Glutamatergic neuron (in vitro differentiated cells): ENCODE results near the gene SLC35F3. TPM values are rescaled to one million over a fixed set of nuclear protein-coding genes. Genes with fewer than 3 reads are reported as not detected.
"Not testable (repeated sequence)": the region's sequence is repeated elsewhere in the genome, so short reads cannot be mapped to it uniquely, and the experiment has no call there.

Source experiments
- DNase-seq: peaks from one replicate; pipeline ENCODE4 v3.0.0; 2022
- H3K27ac Mint-ChIP-seq: one replicate; pipeline ENCODE4 v1.8.0; 2020; ENCODE audit warnings: mild to moderate bottlenecking, mixed read lengths, inconsistent platforms; ENCODE audit not compliant: unreplicated experiment
- H3K27me3 Mint-ChIP-seq: one replicate; pipeline ENCODE4 v1.8.0; 2020; ENCODE audit warnings: mild to moderate bottlenecking, moderate library complexity, mixed read lengths, inconsistent platforms; ENCODE audit not compliant: unreplicated experiment
- H3K36me3 Mint-ChIP-seq: one replicate; pipeline ENCODE4 v1.8.0; 2020; ENCODE audit warnings: mild to moderate bottlenecking, mixed read lengths, inconsistent platforms; ENCODE audit not compliant: unreplicated experiment
- H3K4me1 Mint-ChIP-seq: one replicate; pipeline ENCODE4 v1.8.0; 2020; ENCODE audit warnings: mild to moderate bottlenecking, low read depth, mixed read lengths, inconsistent platforms; ENCODE audit not compliant: unreplicated experiment
- H3K4me3 Mint-ChIP-seq: one replicate; pipeline ENCODE4 v1.8.0; 2020; ENCODE audit warnings: mild to moderate bottlenecking, mixed read lengths, inconsistent platforms; ENCODE audit not compliant: unreplicated experiment
- H3K9me3 Mint-ChIP-seq: one replicate; pipeline ENCODE4 v1.8.0; 2020; ENCODE audit warnings: mild to moderate bottlenecking, moderate library complexity, mixed read lengths, inconsistent platforms; ENCODE audit not compliant: unreplicated experiment
- CTCF ChIP-seq: fragments of 200-600 bp; sonication (generic); IDR thresholded peaks from one replicate; pipeline ENCODE4 v1.5.0; 2021; ENCODE audit not compliant: partially characterized antibody, unreplicated experiment
- total RNA-seq: library from RNA; stranded (reverse); fragmentation: NEBNext Ultra II Directional; extraction: Animal tissue kit (Norgen Biotek cat#: 25700); gene quantifications from one replicate; pipeline ENCODE4 v1.2.1, GENCODE V29; 2021; ENCODE audit not compliant: unreplicated experiment

The SLC35F3 gene
- total RNA-seq, 1 donor from 2014 or later: 0.98 TPM

GRCh38 chr1:233879841-233880240 is 24.6 kb upstream of the SLC35F3 start:
- H3K36me3 Mint-ChIP-seq: no peaks in the 10 kb centered on the region
- no peak overlapping the region for H3K4me3 Mint-ChIP-seq
- H3K9me3 Mint-ChIP-seq: peaks cover under 1% of the 10 kb centered on the region
- no peak overlapping the region for H3K27ac Mint-ChIP-seq
- no peaks in the 10 kb centered on the region for H3K4me1 Mint-ChIP-seq
- DNase-seq: no peak
- no peak for TF ChIP-seq CTCF
- no peaks in the 10 kb centered on the region for H3K27me3 Mint-ChIP-seq

- H3K36me3 Mint-ChIP-seq: no peaks in the 10 kb centered on the region
- H3K27me3 Mint-ChIP-seq: no peaks in the 10 kb centered on the region
- no peak for TF ChIP-seq CTCF
- H3K9me3 Mint-ChIP-seq: peaks cover 1% of the 10 kb centered on the region
- no peak overlapping the region for H3K27ac Mint-ChIP-seq
- H3K4me3 Mint-ChIP-seq: no peak overlapping the region
- no peaks in the 10 kb centered on the region for H3K4me1 Mint-ChIP-seq
- no peak for DNase-seq
These were observed 20.8 kb upstream of the SLC35F3 start for GRCh38 chr1:233883671-233884070.

- DNase-seq: no peak
- Mint-ChIP-seq H3K4me3 (no peak overlapping the region), H3K27me3 (no peaks in the 10 kb centered on the region), H3K4me1 (no peaks in the 10 kb centered on the region), H3K9me3 (peaks cover 3% of the 10 kb centered on the region), H3K36me3 (no peaks in the 10 kb centered on the region), H3K27ac (no peak overlapping the region)
- TF ChIP-seq CTCF: no peak
These were observed 19.9 kb upstream of the SLC35F3 start for GRCh38 chr1:233884461-233885151.

GRCh38 chr1:233885196-233885920 is 19.1 kb upstream of the SLC35F3 start:
- no peaks in the 10 kb centered on the region for H3K36me3 Mint-ChIP-seq
- no peak for DNase-seq
- H3K9me3 Mint-ChIP-seq: peaks cover 5% of the 10 kb centered on the region
- H3K27me3 Mint-ChIP-seq: no peaks in the 10 kb centered on the region
- no peak overlapping the region for H3K4me3 Mint-ChIP-seq
- no peaks in the 10 kb centered on the region for H3K4me1 Mint-ChIP-seq
- no peak for TF ChIP-seq CTCF
- H3K27ac Mint-ChIP-seq: no peak overlapping the region

GRCh38 chr1:233891151-233891550 is 13.3 kb upstream of the SLC35F3 start:
- not testable (repeated sequence) for H3K4me1 Mint-ChIP-seq, DNase-seq, H3K4me3 Mint-ChIP-seq, H3K9me3 Mint-ChIP-seq, H3K27ac Mint-ChIP-seq, H3K36me3 Mint-ChIP-seq, H3K27me3 Mint-ChIP-seq
